Ovary (tissue), 3 donors: ENCODE results near the gene HBB.

ENCODE experiments used
- EP300 ChIP-seq: sonication (generic); formaldehyde crosslinking; IDR thresholded peaks from one replicate; pipeline ENCODE4 v1.6.1; 2017; ENCODE audit warnings: antibody characterized with exemption
- POLR2A ChIP-seq: fragments of 450-650 bp; IDR thresholded peaks from one replicate; pipeline ENCODE4 v1.6.1; 2017; ENCODE audit warnings: antibody characterized with exemption, mild to moderate bottlenecking, moderate library complexity
- TF ChIP-seq, protein P1 (sequence below), 3 donors: fragments of 450-650 bp in 2 of 3; fragments of 200-600 bp in 1 of 3; IDR thresholded peaks; one replicate each; pipeline versions ENCODE4 v1.5.1 to v1.8.0; 2016 to 2022; ENCODE audit warnings: antibody characterized with exemption in 3 of 3, mild to moderate bottlenecking in 1 of 3
- donor health status: DM: no; HTN: no; CAD: no.

- TF ChIP-seq, protein P1, sequence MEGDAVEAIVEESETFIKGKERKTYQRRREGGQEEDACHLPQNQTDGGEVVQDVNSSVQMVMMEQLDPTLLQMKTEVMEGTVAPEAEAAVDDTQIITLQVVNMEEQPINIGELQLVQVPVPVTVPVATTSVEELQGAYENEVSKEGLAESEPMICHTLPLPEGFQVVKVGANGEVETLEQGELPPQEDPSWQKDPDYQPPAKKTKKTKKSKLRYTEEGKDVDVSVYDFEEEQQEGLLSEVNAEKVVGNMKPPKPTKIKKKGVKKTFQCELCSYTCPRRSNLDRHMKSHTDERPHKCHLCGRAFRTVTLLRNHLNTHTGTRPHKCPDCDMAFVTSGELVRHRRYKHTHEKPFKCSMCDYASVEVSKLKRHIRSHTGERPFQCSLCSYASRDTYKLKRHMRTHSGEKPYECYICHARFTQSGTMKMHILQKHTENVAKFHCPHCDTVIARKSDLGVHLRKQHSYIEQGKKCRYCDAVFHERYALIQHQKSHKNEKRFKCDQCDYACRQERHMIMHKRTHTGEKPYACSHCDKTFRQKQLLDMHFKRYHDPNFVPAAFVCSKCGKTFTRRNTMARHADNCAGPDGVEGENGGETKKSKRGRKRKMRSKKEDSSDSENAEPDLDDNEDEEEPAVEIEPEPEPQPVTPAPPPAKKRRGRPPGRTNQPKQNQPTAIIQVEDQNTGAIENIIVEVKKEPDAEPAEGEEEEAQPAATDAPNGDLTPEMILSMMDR (IDR thresholded peaks at IDR 0.05): no peak
- no peak for TF ChIP-seq EP300
- TF ChIP-seq POLR2A: no peak
Measured at GRCh38 chr11:5230266-5230665, 3.4 kb upstream of the HBB start.
